AG04450 (cell line): ENCODE measurements around the gene CELA2A. TPM values are rescaled to one million over a fixed set of nuclear protein-coding genes. Genes with fewer than 3 reads are reported as not detected.
"Not testable (repeated sequence)": the region's sequence is repeated elsewhere in the genome, so short reads cannot be mapped to it uniquely, and the experiment has no call there.

Source experiments
- CTCF ChIA-PET: fragments of 300-600, 350-600 bp; formaldehyde crosslinking; extraction: SDS; loops from one replicate; lab custom pipeline; 2022; ENCODE audit warnings: antibody characterized with exemption, inconsistent platforms; lab: Charles Lee
- POLR2A ChIA-PET: fragments of 350-600 bp; formaldehyde crosslinking; extraction: SDS; loops from one replicate; lab custom pipeline; 2021; ENCODE audit warnings: antibody characterized with exemption, inconsistent platforms; lab: Yijun Ruan, JAX
- DNase-seq: peaks from one replicate; pipeline ENCODE4 v3.0.0-alpha.2; 2011; ENCODE audit warnings: low read depth, low spot score
- H3K27ac ChIP-seq: one replicate; pipeline ENCODE4 v1.5.1; 2012; ENCODE audit warnings: low read depth, low read length, control low read depth
- H3K27me3 ChIP-seq: one replicate; pipeline ENCODE4 v1.6.0; 2012; ENCODE audit warnings: low read length; ENCODE audit not compliant: control insufficient read depth, insufficient read depth
- H3K4me3 ChIP-seq: 2 replicates; pipeline ENCODE4 v1.5.1; 2011; ENCODE audit warnings: mild to moderate bottlenecking, low read depth, low read length, control low read depth
- H3K9me3 ChIP-seq: 2 replicates; pipeline ENCODE4 v1.5.1; 2012; ENCODE audit warnings: low read length; ENCODE audit not compliant: control insufficient read depth, insufficient read depth
- CTCF ChIP-seq: IDR thresholded peaks from 2 replicates; pipeline ENCODE4 v1.5.1; 2011; ENCODE audit warnings: low read depth, low read length, control low read depth, inconsistent platforms
- polyA plus RNA-seq: library from polyadenylated mRNA; depleted of rRNA; stranded (reverse); fragments of >200 nt; gene quantifications from 2 replicates; pipeline ENCODE4 v1.2.3, GENCODE V29; 2011

Gene CELA2A
- polyA plus RNA-seq, 1 experiment: not detected

- TF ChIP-seq CTCF: no peak
- Histone ChIP-seq H3K9me3 (no peaks in the 10 kb centered on the region), H3K4me3 (no peak overlapping the region), H3K27ac (no peak overlapping the region), H3K27me3 (no peaks in the 10 kb centered on the region)
- ChIA-PET POLR2A (no interaction called here), CTCF (interaction anchor here (0.7 kb wide), 1 partner anchor 9 kb away, joined by 3 read pairs; no protein-coding TSS in a partner anchor)
- DNase-seq: no peak
Observed at GRCh38 chr1:15483971-15484370, 27.4 kb downstream of the CELA2A start.

GRCh38 chr1:15484443-15484842 lies 27.9 kb downstream of the CELA2A start:
- DNase-seq, POLR2A ChIA-PET, H3K4me3 ChIP-seq, CTCF ChIA-PET, H3K9me3 ChIP-seq, H3K27ac ChIP-seq, H3K27me3 ChIP-seq: not testable (repeated sequence)

DNA sequence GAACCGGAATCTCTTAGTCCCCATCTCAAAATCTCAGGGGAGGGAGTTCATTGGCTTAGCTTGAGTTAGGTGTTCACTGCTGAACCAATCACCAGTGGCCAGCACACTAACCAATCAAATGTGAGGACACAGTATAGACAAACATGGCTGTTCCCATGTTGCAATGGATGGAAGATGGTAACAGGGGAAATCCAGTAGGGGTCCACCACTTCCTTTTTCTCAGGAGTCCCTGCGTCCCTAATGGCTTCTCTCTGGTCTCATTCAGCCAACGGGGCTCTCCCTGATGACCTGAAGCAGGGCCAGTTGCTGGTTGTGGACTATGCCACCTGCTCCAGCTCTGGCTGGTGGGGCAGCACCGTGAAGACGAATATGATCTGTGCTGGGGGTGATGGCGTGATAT lies 29.1 kb downstream of the CELA2A start:
- DNase-seq: no peak
- TF ChIP-seq CTCF: no peak
- Histone ChIP-seq H3K27me3 (no peaks in the 10 kb centered on the region), H3K9me3 (no peaks in the 10 kb centered on the region), H3K27ac (no peak overlapping the region), H3K4me3 (no peak overlapping the region)
- ChIA-PET CTCF (no interaction called here), POLR2A (no interaction called here)

- H3K4me3 ChIP-seq, H3K27me3 ChIP-seq, POLR2A ChIA-PET, H3K9me3 ChIP-seq, H3K27ac ChIP-seq, DNase-seq: not testable (repeated sequence)
- CTCF ChIA-PET: interaction anchor here (1.3 kb wide), 1 partner anchor 12 kb away, joined by 3 read pairs; no protein-coding TSS in a partner anchor
Observed at GRCh38 chr1:15486844-15487610, 30.5 kb downstream of the CELA2A start.

- no peak for DNase-seq
- POLR2A ChIA-PET: no interaction called here
- TF ChIP-seq CTCF: no peak
- Histone ChIP-seq H3K9me3 (no peaks in the 10 kb centered on the region), H3K27me3 (no peaks in the 10 kb centered on the region), H3K4me3 (no peak overlapping the region), H3K27ac (no peak overlapping the region)
- CTCF ChIA-PET: no interaction called here
Observed at GRCh38 chr1:15488371-15488770, 31.8 kb downstream of the CELA2A start.

DNA sequence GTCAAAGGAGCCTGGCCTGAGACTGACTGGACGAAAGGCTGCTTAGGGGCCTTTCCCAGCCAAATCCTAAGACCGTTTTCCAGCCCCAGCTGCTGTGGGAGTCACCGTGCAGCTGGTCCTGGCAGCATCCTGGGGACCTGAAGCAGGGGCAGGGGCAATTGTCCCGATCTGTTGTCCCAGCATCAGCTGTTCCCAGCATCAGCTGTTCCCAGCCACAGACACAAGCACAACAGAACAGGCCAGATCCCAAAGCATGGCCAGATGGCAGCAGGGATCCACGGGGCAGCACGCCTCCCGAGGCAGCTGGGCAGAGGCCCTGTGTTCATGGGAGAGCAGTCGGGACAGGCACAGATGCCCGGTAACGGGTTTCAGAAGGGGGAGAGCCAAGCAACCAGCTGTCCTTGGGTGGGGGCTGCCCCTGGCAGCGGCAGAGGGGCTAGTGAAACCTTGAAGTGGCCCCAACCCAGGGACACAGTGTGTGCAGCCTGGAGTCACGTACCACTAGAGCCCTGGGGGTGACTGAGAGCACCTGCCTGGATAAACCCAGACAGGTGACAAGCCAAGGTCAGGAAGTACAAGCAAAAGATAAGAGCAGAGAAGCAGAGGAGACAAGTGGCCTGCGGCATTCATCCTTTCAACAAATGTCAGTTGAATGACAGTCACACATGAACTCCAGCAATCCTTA lies 32.7 kb downstream of the CELA2A start:
- no peaks in the 10 kb centered on the region for H3K27me3 ChIP-seq
- H3K27ac ChIP-seq: no peak overlapping the region
- DNase-seq: no peak
- TF ChIP-seq CTCF: no peak
- CTCF ChIA-PET: no interaction called here
- no peak overlapping the region for H3K4me3 ChIP-seq
- POLR2A ChIA-PET: no interaction called here
- H3K9me3 ChIP-seq: no peaks in the 10 kb centered on the region

GRCh38 chr1:15491010-15491409 lies 34.5 kb downstream of the CELA2A start:
- H3K9me3 ChIP-seq, POLR2A ChIA-PET, CTCF ChIA-PET, H3K27me3 ChIP-seq, DNase-seq, H3K27ac ChIP-seq, H3K4me3 ChIP-seq: not testable (repeated sequence)
